ENCODE data around the gene MAPK8IP2.
A peak's percentile ranks its signal among the peaks of the same experiment; 100 is the strongest.
"Not testable (repeated sequence)": the region's sequence is repeated elsewhere in the genome, so short reads cannot be mapped to it uniquely, and the experiment has no call there.

Gene MAPK8IP2

GRCh38 chr22:50609599-50609998 lies 9.0 kb downstream of the MAPK8IP2 start:
- peaks cover 61% of the 10 kb centered on the region for H3K27me3 ChIP-seq (replicated peaks; ENCODE audit: control insufficient read depth, insufficient read depth, low read length)
- no peak for DNase-seq (ENCODE audit: low read depth)
- H3K4me3 ChIP-seq (ENCODE audit: low read length) = no peak overlapping the region
- no peaks in the 10 kb centered on the region for H3K4me1 ChIP-seq (ENCODE audit: control insufficient read depth, insufficient read depth, low read length)
- H3K9me3 ChIP-seq (ENCODE audit: control insufficient read depth, low read length) = no peaks in the 10 kb centered on the region
- no peak overlapping the region for H3K9ac ChIP-seq (ENCODE audit: low read length)
- H3K36me3 ChIP-seq (ENCODE audit: control insufficient read depth, insufficient read depth, low read length, severe bottlenecking) = no peaks in the 10 kb centered on the region

GRCh38 chr22:50610041-50610451 lies 9.5 kb downstream of the MAPK8IP2 start:
- Histone ChIP-seq H3K9me3 (ENCODE audit: control insufficient read depth, low read length) (no peaks in the 10 kb centered on the region), H3K4me1 (ENCODE audit: control insufficient read depth, insufficient read depth, low read length) (no peaks in the 10 kb centered on the region), H3K9ac (ENCODE audit: low read length) (no peak overlapping the region), H3K27me3 (replicated peaks; ENCODE audit: control insufficient read depth, insufficient read depth, low read length) (peaks cover 57% of the 10 kb centered on the region), H3K36me3 (ENCODE audit: control insufficient read depth, insufficient read depth, low read length, severe bottlenecking) (no peaks in the 10 kb centered on the region), H3K4me3 (ENCODE audit: low read length) (no peak overlapping the region)
- DNase-seq (ENCODE audit: low read depth) = no peak

GRCh38 chr22:50610581-50610980 lies 10.0 kb downstream of the MAPK8IP2 start:
- H3K4me3 ChIP-seq (ENCODE audit: low read length) = no peak overlapping the region
- H3K4me1 ChIP-seq (ENCODE audit: control insufficient read depth, insufficient read depth, low read length) = no peaks in the 10 kb centered on the region
- H3K27me3 ChIP-seq (replicated peaks; ENCODE audit: control insufficient read depth, insufficient read depth, low read length) = peaks cover 51% of the 10 kb centered on the region

GRCh38 chr22:50611341-50612060 lies 10.9 kb downstream of the MAPK8IP2 start:
- Histone ChIP-seq H3K4me1 (ENCODE audit: control insufficient read depth, insufficient read depth, low read length) (no peaks in the 10 kb centered on the region), H3K36me3 (ENCODE audit: control insufficient read depth, insufficient read depth, low read length, severe bottlenecking) (no peaks in the 10 kb centered on the region), H3K4me3 (ENCODE audit: low read length) (no peak overlapping the region), H3K9ac (ENCODE audit: low read length) (no peak overlapping the region), H3K27me3 (replicated peaks; ENCODE audit: control insufficient read depth, insufficient read depth, low read length) (peaks cover 43% of the 10 kb centered on the region), H3K9me3 (ENCODE audit: control insufficient read depth, low read length) (no peaks in the 10 kb centered on the region)
- DNase-seq (ENCODE audit: low read depth) = no peak

More at GRCh38 chr22:50610581-50610980, 10.0 kb downstream of the MAPK8IP2 start:
- DNase-seq (ENCODE audit: low read depth) = no peak
- Histone ChIP-seq H3K9ac (ENCODE audit: low read length) (no peak overlapping the region), H3K9me3 (ENCODE audit: control insufficient read depth, low read length) (no peaks in the 10 kb centered on the region), H3K36me3 (ENCODE audit: control insufficient read depth, insufficient read depth, low read length, severe bottlenecking) (no peaks in the 10 kb centered on the region)

GRCh38 chr22:50612168-50612527 lies 11.6 kb downstream of the MAPK8IP2 start:
- Histone ChIP-seq H3K36me3 (ENCODE audit: control insufficient read depth, insufficient read depth, low read length, severe bottlenecking) (no peaks in the 10 kb centered on the region), H3K4me3 (ENCODE audit: low read length) (no peak overlapping the region), H3K9me3 (ENCODE audit: control insufficient read depth, low read length) (no peaks in the 10 kb centered on the region), H3K27me3 (replicated peaks; ENCODE audit: control insufficient read depth, insufficient read depth, low read length) (peaks cover 40% of the 10 kb centered on the region), H3K9ac (ENCODE audit: low read length) (no peak overlapping the region), H3K4me1 (ENCODE audit: control insufficient read depth, insufficient read depth, low read length) (no peaks in the 10 kb centered on the region)
- DNase-seq (ENCODE audit: low read depth) = no peak

GRCh38 chr22:50612528-50613221 lies 12.1 kb downstream of the MAPK8IP2 start:
- H3K27me3 ChIP-seq (replicated peaks; ENCODE audit: control insufficient read depth, insufficient read depth, low read length) = peaks cover 35% of the 10 kb centered on the region
- DNase-seq (ENCODE audit: low read depth) = no peak
- H3K4me3 ChIP-seq (ENCODE audit: low read length) = no peak overlapping the region
- H3K9ac ChIP-seq (ENCODE audit: low read length) = no peak overlapping the region
- no peaks in the 10 kb centered on the region for H3K9me3 ChIP-seq (ENCODE audit: control insufficient read depth, low read length)
- H3K36me3 ChIP-seq (ENCODE audit: control insufficient read depth, insufficient read depth, low read length, severe bottlenecking) = no peaks in the 10 kb centered on the region
- H3K4me1 ChIP-seq (ENCODE audit: control insufficient read depth, insufficient read depth, low read length) = no peaks in the 10 kb centered on the region

GRCh38 chr22:50613291-50613981 lies 12.8 kb downstream of the MAPK8IP2 start:
- peak; percentile 30 for DNase-seq (ENCODE audit: low read depth)
- H3K9ac ChIP-seq (ENCODE audit: low read length) = no peak overlapping the region
- H3K4me1 ChIP-seq (ENCODE audit: control insufficient read depth, insufficient read depth, low read length) = no peaks in the 10 kb centered on the region
- H3K9me3 ChIP-seq (ENCODE audit: control insufficient read depth, low read length) = no peaks in the 10 kb centered on the region
- H3K4me3 ChIP-seq (ENCODE audit: low read length) = no peak overlapping the region
- no peaks in the 10 kb centered on the region for H3K36me3 ChIP-seq (ENCODE audit: control insufficient read depth, insufficient read depth, low read length, severe bottlenecking)
- peaks cover 33% of the 10 kb centered on the region for H3K27me3 ChIP-seq (replicated peaks; ENCODE audit: control insufficient read depth, insufficient read depth, low read length)

GRCh38 chr22:50614296-50614695 lies 13.7 kb downstream of the MAPK8IP2 start:
- not testable (repeated sequence) for H3K36me3 ChIP-seq (ENCODE audit: control insufficient read depth, insufficient read depth, low read length, severe bottlenecking); H3K4me3 ChIP-seq (ENCODE audit: low read length)

GRCh38 chr22:50620593-50621355 lies 20.2 kb downstream of the MAPK8IP2 start:
- Histone ChIP-seq H3K9me3 (ENCODE audit: control insufficient read depth, low read length) (no peaks in the 10 kb centered on the region), H3K27me3 (replicated peaks; ENCODE audit: control insufficient read depth, insufficient read depth, low read length) (peaks cover 26% of the 10 kb centered on the region), H3K36me3 (ENCODE audit: control insufficient read depth, insufficient read depth, low read length, severe bottlenecking) (peaks cover 3% of the 10 kb centered on the region), H3K9ac (ENCODE audit: low read length) (no peak overlapping the region), H3K4me3 (ENCODE audit: low read length) (peak overlapping the region; percentile 40), H3K4me1 (ENCODE audit: control insufficient read depth, insufficient read depth, low read length) (peaks cover 9% of the 10 kb centered on the region)
- no peak for DNase-seq (ENCODE audit: low read depth)

More at GRCh38 chr22:50614296-50614695, 13.7 kb downstream of the MAPK8IP2 start:
- H3K27me3 ChIP-seq (replicated peaks; ENCODE audit: control insufficient read depth, insufficient read depth, low read length) = peaks cover 28% of the 10 kb centered on the region
- DNase-seq (ENCODE audit: low read depth); H3K4me1 ChIP-seq (ENCODE audit: control insufficient read depth, insufficient read depth, low read length); H3K9me3 ChIP-seq (ENCODE audit: control insufficient read depth, low read length); H3K9ac ChIP-seq (ENCODE audit: low read length): not testable (repeated sequence)

GRCh38 chr22:50621356-50621880 lies 20.8 kb downstream of the MAPK8IP2 start:
- no peaks in the 10 kb centered on the region for H3K9me3 ChIP-seq (ENCODE audit: control insufficient read depth, low read length)
- H3K36me3 ChIP-seq (ENCODE audit: control insufficient read depth, insufficient read depth, low read length, severe bottlenecking) = peaks cover 3% of the 10 kb centered on the region
- H3K27me3 ChIP-seq (replicated peaks; ENCODE audit: control insufficient read depth, insufficient read depth, low read length) = peaks cover 26% of the 10 kb centered on the region
- peaks cover 9% of the 10 kb centered on the region for H3K4me1 ChIP-seq (ENCODE audit: control insufficient read depth, insufficient read depth, low read length)
- H3K4me3 ChIP-seq (ENCODE audit: low read length) = no peak overlapping the region
- no peak for DNase-seq (ENCODE audit: low read depth)
- H3K9ac ChIP-seq (ENCODE audit: low read length) = no peak overlapping the region
